GM20000 (cell line): ENCODE data around the gene IL10RB.

Experiments used
- DNase-seq: peaks from one replicate; pipeline ENCODE4 v3.0.0; 2012; ENCODE audit warnings: low spot score
- CTCF ChIP-seq: IDR thresholded peaks from 2 replicates; pipeline ENCODE4 v1.5.1; 2012; ENCODE audit warnings: mild to moderate bottlenecking, control low read depth; ENCODE audit errors: extremely low read depth, missing control alignments

Gene IL10RB

GRCh38 chr21:33283203-33283602 lies 17.0 kb downstream of the IL10RB start:
- TF ChIP-seq CTCF: no peak
- no peak for DNase-seq

- no peak for TF ChIP-seq CTCF
- no peak for DNase-seq
Observed at GRCh38 chr21:33286076-33286475, 19.9 kb downstream of the IL10RB start.

GRCh38 chr21:33286600-33287456 lies 20.7 kb downstream of the IL10RB start:
- no peak for DNase-seq
- no peak for TF ChIP-seq CTCF

GRCh38 chr21:33289199-33289819 lies 23.1 kb downstream of the IL10RB start:
- no peak for TF ChIP-seq CTCF
- no peak for DNase-seq

GRCh38 chr21:33290441-33290840 lies 24.3 kb downstream of the IL10RB start:
- TF ChIP-seq CTCF: no peak
- DNase-seq: no peak

- DNase-seq: no peak
- TF ChIP-seq CTCF: no peak
Observed at GRCh38 chr21:33291686-33292085, 25.5 kb downstream of the IL10RB start.

- no peak for DNase-seq
- no peak for TF ChIP-seq CTCF
Observed at GRCh38 chr21:33292724-33293123, 26.6 kb downstream of the IL10RB start.
